ENCODE data around the gene SMCR8. TPM values are rescaled to one million over a fixed set of nuclear protein-coding genes. Genes with fewer than 3 reads are reported as not detected.

Gene SMCR8
- total RNA-seq, 1 donor from 2014 or later, result 17.3 TPM

Other genes with a start within 250 kb of the SMCR8 start
- 60.8 and 64.3 TPM in 2 replicates for gene DRG2, start 227.3 kb upstream of the SMCR8 start, total RNA-seq
- 0.38 and 0.70 TPM in 2 replicates for gene MYO15A, start 206.5 kb upstream of the SMCR8 start, total RNA-seq
- 158 and 162 TPM in 2 replicates for gene ALKBH5, start 131.5 kb upstream of the SMCR8 start, total RNA-seq
- 23.1 and 23.5 TPM in 2 replicates for gene LLGL1, start 89.7 kb upstream of the SMCR8 start, total RNA-seq
- 266 and 275 TPM in 2 replicates for gene FLII, start 56.6 kb upstream of the SMCR8 start, total RNA-seq
- 4.3 and 6.0 TPM in 2 replicates for gene MIEF2, start 54.6 kb upstream of the SMCR8 start, total RNA-seq
- 75.4 and 88.2 TPM in 2 replicates for gene TOP3A, start 299 bp upstream of the SMCR8 start, total RNA-seq
- 58.3 and 62.1 TPM in 2 replicates for gene SHMT1, start 48.3 kb downstream of the SMCR8 start, total RNA-seq
- gene EVPLL, start 62.5 kb downstream of the SMCR8 start, total RNA-seq, result not detected in 2 replicates
- gene LGALS9C, start 161.5 kb downstream of the SMCR8 start, total RNA-seq, result not detected in 2 replicates